Measurements from ENCODE around the gene ZC3HAV1L.
"Not testable (repeated sequence)": the region's sequence is repeated elsewhere in the genome, so short reads cannot be mapped to it uniquely, and the experiment has no call there.

The ZC3HAV1L gene

GRCh38 chr7:138979226-138979979 lies 56.4 kb downstream of the ZC3HAV1L start:
- Histone ChIP-seq H3K4me1 (ENCODE audit: control insufficient read depth, insufficient read depth, low read length, poor library complexity, severe bottlenecking) (peaks cover 29% of the 10 kb centered on the region), H3K27ac (ENCODE audit: low read depth, low read length, severe bottlenecking) (no peak overlapping the region), H3K9me3 (ENCODE audit: control insufficient read depth, low read length) (no peaks in the 10 kb centered on the region), H3K36me3 (ENCODE audit: control insufficient read depth, insufficient read depth, low read length) (peaks cover 6% of the 10 kb centered on the region), H3K4me3 (ENCODE audit: extremely low read depth, insufficient read depth, low read length, poor library complexity, severe bottlenecking) (peak overlapping the region; percentile 63)
- WGBS, 2 experiments (ENCODE audit: insufficient coverage in 2 of 2) = 84 to 94% methylated on average over 2 to 3 of the region's 6 CpGs

DNA sequence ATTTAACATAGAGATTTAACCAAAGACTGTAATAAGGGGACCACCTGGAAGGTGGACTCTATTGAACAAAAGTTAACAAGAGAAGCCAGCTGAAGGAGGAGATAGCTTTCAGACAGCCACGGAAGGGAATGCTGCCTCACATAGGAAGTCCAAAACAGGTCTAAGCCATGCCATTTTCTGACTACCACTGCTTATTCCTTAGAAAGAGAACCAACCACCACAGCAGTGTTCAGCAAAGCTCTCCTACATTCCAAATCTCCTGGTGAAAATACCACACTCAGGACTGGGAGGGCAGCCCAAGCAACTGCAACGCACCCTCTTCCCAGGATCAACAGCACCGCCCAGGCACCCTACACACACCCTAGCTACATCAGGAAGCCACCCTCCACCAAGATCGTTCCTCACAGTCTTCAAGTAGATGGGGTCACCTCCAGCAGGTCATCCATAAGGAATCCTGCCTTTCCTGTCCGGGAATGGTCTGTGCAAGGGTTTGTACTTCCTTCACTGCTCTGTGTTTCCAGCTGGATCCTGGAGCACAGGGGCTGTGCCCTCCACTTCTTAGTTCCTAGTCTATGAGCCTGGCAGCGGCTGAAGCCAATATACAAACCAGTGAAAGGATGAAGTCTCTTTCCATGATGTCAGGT lies 57.2 kb downstream of the ZC3HAV1L start:
- no peaks in the 10 kb centered on the region for H3K9me3 ChIP-seq (ENCODE audit: control insufficient read depth, low read length)
- no peak overlapping the region for H3K27ac ChIP-seq (ENCODE audit: low read depth, low read length, severe bottlenecking)
- WGBS, 2 experiments (ENCODE audit: insufficient coverage in 2 of 2) = 85 to 97% methylated on average over 5 to 6 of the region's 6 CpGs
- peaks cover 6% of the 10 kb centered on the region for H3K36me3 ChIP-seq (ENCODE audit: control insufficient read depth, insufficient read depth, low read length)
- no peak overlapping the region for H3K4me3 ChIP-seq (ENCODE audit: extremely low read depth, insufficient read depth, low read length, poor library complexity, severe bottlenecking)
- H3K4me1 ChIP-seq (ENCODE audit: control insufficient read depth, insufficient read depth, low read length, poor library complexity, severe bottlenecking) = peaks cover 29% of the 10 kb centered on the region

- not testable (repeated sequence) for H3K27ac ChIP-seq (ENCODE audit: low read depth, low read length, severe bottlenecking); H3K9me3 ChIP-seq (ENCODE audit: control insufficient read depth, low read length); H3K4me3 ChIP-seq (ENCODE audit: extremely low read depth, insufficient read depth, low read length, poor library complexity, severe bottlenecking); H3K36me3 ChIP-seq (ENCODE audit: control insufficient read depth, insufficient read depth, low read length)
- H3K4me1 ChIP-seq (ENCODE audit: control insufficient read depth, insufficient read depth, low read length, poor library complexity, severe bottlenecking) = peaks cover 29% of the 10 kb centered on the region
- WGBS, 2 experiments (ENCODE audit: insufficient coverage in 2 of 2) = 76 to 82% methylated on average over 6 to 7 of the region's 11 CpGs
Observed at GRCh38 chr7:138976161-138976560, 59.7 kb downstream of the ZC3HAV1L start.

Data from mesodermal cell (in vitro differentiated cells).